IPS DF 6.9 (cell line): ENCODE measurements around the gene KDM7A.

ENCODE experiments used
- DNase-seq: peaks from one replicate; pipeline ENCODE4 v3.0.0-alpha.2; 2013; ENCODE audit warnings: low read depth, low spot score
- H3K27ac ChIP-seq: one replicate; pipeline ENCODE4 v1.5.1; 2013; ENCODE audit warnings: low read length, control low read depth
- H3K27me3 ChIP-seq: 2 replicates; pipeline ENCODE4 v1.6.1; 2013; ENCODE audit warnings: mild to moderate bottlenecking, low read length; ENCODE audit not compliant: control insufficient read depth, insufficient read depth
- H3K36me3 ChIP-seq: 2 replicates; pipeline ENCODE4 v1.6.1; 2013; ENCODE audit warnings: low read length; ENCODE audit not compliant: control insufficient read depth, insufficient read depth
- H3K4me1 ChIP-seq: 2 replicates; pipeline ENCODE4 v1.6.1; 2013; ENCODE audit warnings: low read length; ENCODE audit not compliant: control insufficient read depth, insufficient read depth
- H3K4me3 ChIP-seq: 2 replicates; pipeline ENCODE4 v1.5.1; 2013; ENCODE audit warnings: mild to moderate bottlenecking, low read length
- H3K9me3 ChIP-seq: 2 replicates; pipeline ENCODE4 v1.6.1; 2013; ENCODE audit warnings: low read length, inconsistent platforms; ENCODE audit not compliant: control insufficient read depth, insufficient read depth
- WGBS: extraction: QIAGEN DNeasy Blood & Tissue Kit; methylation state at CpG from one replicate; pipeline ENCODE4 v1.1.7; 2013; ENCODE audit warnings: mixed read lengths, missing lambda C conversion rate; ENCODE audit not compliant: insufficient read length, insufficient coverage; 5-methylcytosine and 5-hydroxymethylcytosine counted together

Gene KDM7A

GRCh38 chr7:140084972-140085371, 91.8 kb downstream of the KDM7A start:
- H3K36me3 ChIP-seq, result no peaks in the 10 kb centered on the region

GRCh38 chr7:140084142-140084655, 92.6 kb downstream of the KDM7A start:
- H3K4me3 ChIP-seq, result no peak overlapping the region
- no CpG with 5 or more reads among the region's 4 CpGs for WGBS
- DNase-seq, result no peak
- H3K4me1 ChIP-seq, result no peaks in the 10 kb centered on the region
- no peaks in the 10 kb centered on the region for H3K36me3 ChIP-seq
- H3K27me3 ChIP-seq, result no peaks in the 10 kb centered on the region
- H3K27ac ChIP-seq, result no peak overlapping the region
- H3K9me3 ChIP-seq, result no peaks in the 10 kb centered on the region

More at GRCh38 chr7:140084972-140085371, 91.8 kb downstream of the KDM7A start:
- H3K4me1 ChIP-seq, result no peaks in the 10 kb centered on the region
- H3K9me3 ChIP-seq, result no peaks in the 10 kb centered on the region
- DNase-seq, result no peak
- WGBS, result no CpG with 5 or more reads among the region's 8 CpGs
- no peaks in the 10 kb centered on the region for H3K27me3 ChIP-seq
- no peak overlapping the region for H3K27ac ChIP-seq
- H3K4me3 ChIP-seq, result no peak overlapping the region

- no peaks in the 10 kb centered on the region for H3K9me3 ChIP-seq
- H3K4me1 ChIP-seq, result 0 out of 2 replicates have a peak, but pooled peaks cover 2% of the 10 kb centered on the region
- H3K27me3 ChIP-seq, result no peaks in the 10 kb centered on the region
- H3K27ac ChIP-seq, result no peak overlapping the region
- no peak for DNase-seq
- no peak overlapping the region for H3K4me3 ChIP-seq
- WGBS, result no CpG with 5 or more reads among the region's 7 CpGs
- no peaks in the 10 kb centered on the region for H3K36me3 ChIP-seq
Observed at GRCh38 chr7:140082770-140083169, 94.0 kb downstream of the KDM7A start.

- WGBS, result no CpG with 5 or more reads among the region's 11 CpGs
- H3K27ac ChIP-seq, result no peak overlapping the region
- H3K27me3 ChIP-seq, result no peaks in the 10 kb centered on the region
- DNase-seq, result no peak
- H3K36me3 ChIP-seq, result no peaks in the 10 kb centered on the region
- H3K4me3 ChIP-seq, result no peak overlapping the region
- H3K9me3 ChIP-seq, result no peaks in the 10 kb centered on the region
- H3K4me1 ChIP-seq, result 0 out of 2 replicates have a peak, but pooled peaks cover 2% of the 10 kb centered on the region
Observed at GRCh38 chr7:140081774-140082425, 94.9 kb downstream of the KDM7A start.

- 0 out of 2 replicates have a peak, but pooled peaks cover 2% of the 10 kb centered on the region for H3K4me1 ChIP-seq
- no peak for DNase-seq
- no peak overlapping the region for H3K27ac ChIP-seq
- no peaks in the 10 kb centered on the region for H3K9me3 ChIP-seq
- H3K4me3 ChIP-seq, result no peak overlapping the region
- no CpG with 5 or more reads among the region's 7 CpGs for WGBS
- no peaks in the 10 kb centered on the region for H3K27me3 ChIP-seq
- no peaks in the 10 kb centered on the region for H3K36me3 ChIP-seq
Observed at GRCh38 chr7:140080919-140081318, 95.9 kb downstream of the KDM7A start.

- no peaks in the 10 kb centered on the region for H3K27me3 ChIP-seq
- WGBS, result no CpG with 5 or more reads among the region's 6 CpGs
- no peak overlapping the region for H3K4me3 ChIP-seq
- no peaks in the 10 kb centered on the region for H3K36me3 ChIP-seq
- no peak overlapping the region for H3K27ac ChIP-seq
- peak; percentile 45 for DNase-seq
- H3K4me1 ChIP-seq, result 0 out of 2 replicates have a peak, but pooled peaks cover 2% of the 10 kb centered on the region
- H3K9me3 ChIP-seq, result no peaks in the 10 kb centered on the region
Observed at GRCh38 chr7:140079121-140079536, 97.7 kb downstream of the KDM7A start.

- Histone ChIP-seq H3K9me3 (no peaks in the 10 kb centered on the region), H3K27ac (no peak overlapping the region), H3K36me3 (no peaks in the 10 kb centered on the region), H3K27me3 (no peaks in the 10 kb centered on the region), H3K4me3 (no peak overlapping the region), H3K4me1 (0 out of 2 replicates have a peak, but pooled peaks cover 2% of the 10 kb centered on the region)
- WGBS, result no CpG with 5 or more reads among the region's 13 CpGs
- no peak for DNase-seq
Observed at GRCh38 chr7:140078392-140078791, 98.4 kb downstream of the KDM7A start.

- Histone ChIP-seq H3K4me1 (0 out of 2 replicates have a peak, but pooled peaks cover 2% of the 10 kb centered on the region), H3K27ac (no peak overlapping the region), H3K9me3 (no peaks in the 10 kb centered on the region), H3K36me3 (no peaks in the 10 kb centered on the region), H3K27me3 (no peaks in the 10 kb centered on the region), H3K4me3 (no peak overlapping the region)
- DNase-seq, result no peak
- WGBS, result no CpG with 5 or more reads among the region's 6 CpGs
Observed at GRCh38 chr7:140074780-140075179, 102.0 kb downstream of the KDM7A start.

GRCh38 chr7:140070546-140070945, 106.2 kb downstream of the KDM7A start:
- H3K36me3 ChIP-seq, result no peaks in the 10 kb centered on the region
- H3K4me3 ChIP-seq, result no peak overlapping the region
- H3K9me3 ChIP-seq, result no peaks in the 10 kb centered on the region
- no peak overlapping the region for H3K27ac ChIP-seq
- no peak for DNase-seq
- H3K27me3 ChIP-seq, result no peaks in the 10 kb centered on the region
- no peaks in the 10 kb centered on the region for H3K4me1 ChIP-seq

- H3K36me3 ChIP-seq, result no peaks in the 10 kb centered on the region
- no peaks in the 10 kb centered on the region for H3K9me3 ChIP-seq
- no CpG with 5 or more reads among the region's 4 CpGs for WGBS
- no peaks in the 10 kb centered on the region for H3K27me3 ChIP-seq
- no peak overlapping the region for H3K4me3 ChIP-seq
- no peak for DNase-seq
- no peak overlapping the region for H3K27ac ChIP-seq
- H3K4me1 ChIP-seq, result no peaks in the 10 kb centered on the region
Observed at GRCh38 chr7:140069298-140069949, 107.4 kb downstream of the KDM7A start.
